ENCODE data around the gene RELN.
A peak's percentile ranks its signal among the peaks of the same experiment; 100 is the strongest.

RELN gene

DNA sequence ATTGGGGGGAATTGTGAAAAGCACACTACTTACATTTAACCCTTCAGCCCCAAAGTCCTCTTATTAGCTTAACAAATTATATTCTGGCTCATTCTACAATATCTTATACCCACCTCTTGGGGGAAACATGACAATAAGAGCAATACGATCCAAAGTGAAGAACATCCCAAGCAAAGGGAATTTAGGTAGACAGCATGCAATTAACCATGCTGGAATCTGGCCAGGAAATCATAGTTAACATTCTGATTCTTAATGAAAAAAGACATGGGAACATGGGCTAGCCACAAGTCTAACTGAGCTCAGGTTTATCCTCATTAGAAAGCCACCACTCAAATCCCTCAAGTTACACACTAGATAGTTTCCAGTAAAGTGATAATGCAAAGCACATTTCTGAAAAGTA is 301.5 kb downstream of the RELN start:
- Histone ChIP-seq H3K18ac (ENCODE audit: low read length) (no peak overlapping the region), H3K9ac (ENCODE audit: low read length) (no peak overlapping the region), H3K79me1 (ENCODE audit: low read length) (no peaks in the 10 kb centered on the region), H3K27ac (ENCODE audit: low read depth, low read length) (no peak overlapping the region), H3K4me3 (ENCODE audit: low read length) (no peak overlapping the region), H3K23ac (ENCODE audit: low read length) (no peak overlapping the region), H2BK5ac (ENCODE audit: low read length) (no peak overlapping the region), H3K36me3 (ENCODE audit: control insufficient read depth, insufficient read depth, low read length) (no peaks in the 10 kb centered on the region), H2BK15ac (replicated peaks; ENCODE audit: low read depth) (no peak overlapping the region), H3K4me1 (ENCODE audit: control insufficient read depth, low read depth, low read length) (no peaks in the 10 kb centered on the region), H3K79me2 (ENCODE audit: control insufficient read depth, insufficient read depth, low read length) (no peaks in the 10 kb centered on the region), H4K8ac (ENCODE audit: low read depth, low read length) (no peak overlapping the region), H3K4ac (ENCODE audit: low read depth, low read length) (no peak overlapping the region), H3K4me2 (ENCODE audit: low read length) (no peak overlapping the region), H3K56ac (ENCODE audit: low read length) (no peak overlapping the region), H2BK120ac (ENCODE audit: low read depth, low read length) (no peak overlapping the region), H4K5ac (ENCODE audit: low read length) (no peak overlapping the region), H2AK5ac (ENCODE audit: low read length) (no peak overlapping the region), H3K27me3 (ENCODE audit: insufficient read depth, low read length, poor library complexity) (no peaks in the 10 kb centered on the region)
- no peak for DNase-seq
- WGBS (ENCODE audit: extremely low coverage, insufficient coverage, low lambda C conversion rate), result no CpG with 5 or more reads among the region's 1 CpG

DNA sequence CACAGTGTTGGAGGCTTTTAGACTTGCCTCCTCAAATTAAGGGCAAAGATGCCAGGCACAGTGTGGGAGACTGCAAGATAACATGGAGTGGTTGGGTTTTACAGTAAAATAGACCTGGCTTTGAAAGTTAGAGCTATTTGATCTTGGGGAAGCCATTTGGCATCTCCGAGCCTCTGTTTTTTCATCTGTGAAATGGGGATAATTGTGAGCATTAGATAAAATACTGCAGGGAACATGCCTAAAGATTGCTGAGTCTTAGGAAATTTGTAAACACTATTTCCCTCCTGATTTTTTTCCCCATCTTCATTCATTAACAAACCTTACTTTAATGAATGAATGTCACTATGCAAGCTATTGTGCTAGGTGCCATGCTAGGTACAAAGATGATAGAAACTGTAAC is 302.2 kb downstream of the RELN start:
- H3K27me3 ChIP-seq (ENCODE audit: insufficient read depth, low read length, poor library complexity), result no peaks in the 10 kb centered on the region
- no peak overlapping the region for H3K56ac ChIP-seq (ENCODE audit: low read length)
- H3K36me3 ChIP-seq (ENCODE audit: control insufficient read depth, insufficient read depth, low read length), result no peaks in the 10 kb centered on the region
- H2BK120ac ChIP-seq (ENCODE audit: low read depth, low read length), result no peak overlapping the region
- no peak for DNase-seq
- no peaks in the 10 kb centered on the region for H3K79me1 ChIP-seq (ENCODE audit: low read length)
- no peak overlapping the region for H2BK5ac ChIP-seq (ENCODE audit: low read length)
- no peak overlapping the region for H3K9ac ChIP-seq (ENCODE audit: low read length)
- no peak overlapping the region for H2BK15ac ChIP-seq (replicated peaks; ENCODE audit: low read depth)
- H3K79me2 ChIP-seq (ENCODE audit: control insufficient read depth, insufficient read depth, low read length), result no peaks in the 10 kb centered on the region
- WGBS (ENCODE audit: extremely low coverage, insufficient coverage, low lambda C conversion rate), result no CpG with 5 or more reads among the region's 1 CpG
- no peak overlapping the region for H3K27ac ChIP-seq (ENCODE audit: low read depth, low read length)
- no peak overlapping the region for H3K4ac ChIP-seq (ENCODE audit: low read depth, low read length)
- no peak overlapping the region for H3K4me3 ChIP-seq (ENCODE audit: low read length)
- H3K18ac ChIP-seq (ENCODE audit: low read length), result peak overlapping the region; percentile 28
- H4K5ac ChIP-seq (ENCODE audit: low read length), result no peak overlapping the region
- H2AK5ac ChIP-seq (ENCODE audit: low read length), result no peak overlapping the region
- H3K4me1 ChIP-seq (ENCODE audit: control insufficient read depth, low read depth, low read length), result no peaks in the 10 kb centered on the region
- H3K23ac ChIP-seq (ENCODE audit: low read length), result no peak overlapping the region
- H4K8ac ChIP-seq (ENCODE audit: low read depth, low read length), result no peak overlapping the region
- no peak overlapping the region for H3K4me2 ChIP-seq (ENCODE audit: low read length)

DNA sequence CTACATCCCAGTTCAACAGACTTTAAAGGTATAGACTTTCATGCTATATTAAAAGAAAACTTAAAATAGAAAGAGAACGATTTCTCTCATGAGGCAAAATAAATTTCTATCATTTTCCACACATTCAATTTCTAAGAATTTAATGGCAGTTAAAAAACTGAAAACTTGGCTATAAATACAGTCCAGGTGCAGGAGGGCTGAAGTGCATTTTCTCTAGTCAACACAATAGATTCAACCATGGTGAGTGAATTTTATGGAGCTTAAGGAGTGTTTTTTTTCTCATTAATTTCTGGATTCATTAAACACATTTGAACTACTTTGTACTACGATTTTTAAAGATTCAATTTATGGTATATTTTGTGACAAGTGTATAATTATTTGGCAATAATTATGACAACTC is 302.7 kb downstream of the RELN start:
- Histone ChIP-seq H3K18ac (ENCODE audit: low read length) (no peak overlapping the region), H4K8ac (ENCODE audit: low read depth, low read length) (no peak overlapping the region), H3K27me3 (ENCODE audit: insufficient read depth, low read length, poor library complexity) (no peaks in the 10 kb centered on the region), H3K36me3 (ENCODE audit: control insufficient read depth, insufficient read depth, low read length) (no peaks in the 10 kb centered on the region), H3K4me3 (ENCODE audit: low read length) (no peak overlapping the region), H3K79me2 (ENCODE audit: control insufficient read depth, insufficient read depth, low read length) (no peaks in the 10 kb centered on the region), H3K4ac (ENCODE audit: low read depth, low read length) (no peak overlapping the region), H3K4me2 (ENCODE audit: low read length) (no peak overlapping the region), H3K9ac (ENCODE audit: low read length) (no peak overlapping the region), H2AK5ac (ENCODE audit: low read length) (no peak overlapping the region), H4K5ac (ENCODE audit: low read length) (no peak overlapping the region), H3K56ac (ENCODE audit: low read length) (no peak overlapping the region), H3K27ac (ENCODE audit: low read depth, low read length) (no peak overlapping the region), H3K23ac (ENCODE audit: low read length) (no peak overlapping the region), H3K79me1 (ENCODE audit: low read length) (no peaks in the 10 kb centered on the region), H2BK5ac (ENCODE audit: low read length) (no peak overlapping the region), H2BK120ac (ENCODE audit: low read depth, low read length) (no peak overlapping the region), H2BK15ac (replicated peaks; ENCODE audit: low read depth) (no peak overlapping the region), H3K4me1 (ENCODE audit: control insufficient read depth, low read depth, low read length) (no peaks in the 10 kb centered on the region)
- DNase-seq, result no peak
- WGBS (ENCODE audit: extremely low coverage, insufficient coverage, low lambda C conversion rate), result no CpG with 5 or more reads among the region's 2 CpGs

DNA sequence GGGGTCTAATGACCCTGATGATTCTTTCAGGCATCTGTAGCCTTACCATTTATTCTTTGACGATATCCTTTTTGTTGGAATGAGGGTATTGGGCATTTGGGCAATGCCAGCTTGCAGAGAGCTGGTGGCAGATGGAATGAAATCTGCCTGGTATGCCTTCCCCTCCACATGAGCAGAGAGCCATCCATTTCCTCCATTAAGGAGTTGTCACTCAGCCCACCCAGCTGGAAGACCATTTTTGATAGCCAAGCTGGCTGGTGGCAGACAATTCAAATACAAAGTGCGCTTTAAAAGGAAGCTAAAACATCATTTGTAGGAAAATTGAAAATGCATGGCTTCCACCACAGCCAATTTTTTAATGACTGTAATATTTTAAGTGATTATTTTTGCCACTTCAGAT is 303.4 kb downstream of the RELN start:
- H4K5ac ChIP-seq (ENCODE audit: low read length), result no peak overlapping the region
- no peaks in the 10 kb centered on the region for H3K36me3 ChIP-seq (ENCODE audit: control insufficient read depth, insufficient read depth, low read length)
- no peak overlapping the region for H4K8ac ChIP-seq (ENCODE audit: low read depth, low read length)
- no peak overlapping the region for H3K4ac ChIP-seq (ENCODE audit: low read depth, low read length)
- H2AK5ac ChIP-seq (ENCODE audit: low read length), result no peak overlapping the region
- no CpG with 5 or more reads among the region's 2 CpGs for WGBS (ENCODE audit: extremely low coverage, insufficient coverage, low lambda C conversion rate)
- no peak overlapping the region for H3K4me2 ChIP-seq (ENCODE audit: low read length)
- H3K18ac ChIP-seq (ENCODE audit: low read length), result no peak overlapping the region
- H3K79me2 ChIP-seq (ENCODE audit: control insufficient read depth, insufficient read depth, low read length), result no peaks in the 10 kb centered on the region
- no peak for DNase-seq
- no peaks in the 10 kb centered on the region for H3K27me3 ChIP-seq (ENCODE audit: insufficient read depth, low read length, poor library complexity)
- H3K79me1 ChIP-seq (ENCODE audit: low read length), result no peaks in the 10 kb centered on the region
- H3K4me3 ChIP-seq (ENCODE audit: low read length), result no peak overlapping the region
- no peak overlapping the region for H3K56ac ChIP-seq (ENCODE audit: low read length)
- H2BK15ac ChIP-seq (replicated peaks; ENCODE audit: low read depth), result no peak overlapping the region
- no peak overlapping the region for H3K27ac ChIP-seq (ENCODE audit: low read depth, low read length)
- no peak overlapping the region for H3K23ac ChIP-seq (ENCODE audit: low read length)
- H2BK120ac ChIP-seq (ENCODE audit: low read depth, low read length), result no peak overlapping the region
- peaks cover under 1% of the 10 kb centered on the region for H3K4me1 ChIP-seq (ENCODE audit: control insufficient read depth, low read depth, low read length)
- no peak overlapping the region for H2BK5ac ChIP-seq (ENCODE audit: low read length)
- H3K9ac ChIP-seq (ENCODE audit: low read length), result no peak overlapping the region

DNA sequence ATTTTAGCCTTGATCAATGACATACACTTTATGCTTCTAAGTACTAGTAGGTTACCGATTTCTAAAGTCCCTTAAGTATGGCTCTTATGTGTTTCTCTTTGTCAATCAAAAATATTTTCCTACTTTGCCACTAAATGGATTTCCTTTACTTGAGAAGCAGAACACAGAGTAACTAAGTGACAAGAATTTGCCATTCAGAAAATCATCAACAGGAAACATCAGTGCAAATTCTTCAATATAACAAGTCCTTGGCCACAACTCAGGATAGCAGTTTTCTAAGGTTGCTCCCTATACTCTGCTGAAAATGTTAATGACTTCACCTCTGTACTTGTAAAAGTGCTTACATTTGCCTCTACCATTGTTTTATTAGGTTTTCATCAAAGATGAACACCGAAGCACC is 303.8 kb downstream of the RELN start:
- no peak overlapping the region for H3K56ac ChIP-seq (ENCODE audit: low read length)
- no peak overlapping the region for H4K5ac ChIP-seq (ENCODE audit: low read length)
- no peak overlapping the region for H2BK5ac ChIP-seq (ENCODE audit: low read length)
- H3K23ac ChIP-seq (ENCODE audit: low read length), result no peak overlapping the region
- no peak overlapping the region for H3K4me2 ChIP-seq (ENCODE audit: low read length)
- H3K4ac ChIP-seq (ENCODE audit: low read depth, low read length), result no peak overlapping the region
- H3K27ac ChIP-seq (ENCODE audit: low read depth, low read length), result no peak overlapping the region
- no peak overlapping the region for H4K8ac ChIP-seq (ENCODE audit: low read depth, low read length)
- no peak for DNase-seq
- no CpG with 5 or more reads among the region's 2 CpGs for WGBS (ENCODE audit: extremely low coverage, insufficient coverage, low lambda C conversion rate)
- H2AK5ac ChIP-seq (ENCODE audit: low read length), result no peak overlapping the region
- no peak overlapping the region for H3K4me3 ChIP-seq (ENCODE audit: low read length)
- no peaks in the 10 kb centered on the region for H3K27me3 ChIP-seq (ENCODE audit: insufficient read depth, low read length, poor library complexity)
- H3K4me1 ChIP-seq (ENCODE audit: control insufficient read depth, low read depth, low read length), result peaks cover 3% of the 10 kb centered on the region
- no peak overlapping the region for H2BK120ac ChIP-seq (ENCODE audit: low read depth, low read length)
- no peak overlapping the region for H2BK15ac ChIP-seq (replicated peaks; ENCODE audit: low read depth)
- H3K18ac ChIP-seq (ENCODE audit: low read length), result no peak overlapping the region
- no peaks in the 10 kb centered on the region for H3K79me1 ChIP-seq (ENCODE audit: low read length)
- H3K9ac ChIP-seq (ENCODE audit: low read length), result no peak overlapping the region
- no peaks in the 10 kb centered on the region for H3K79me2 ChIP-seq (ENCODE audit: control insufficient read depth, insufficient read depth, low read length)
- H3K36me3 ChIP-seq (ENCODE audit: control insufficient read depth, insufficient read depth, low read length), result no peaks in the 10 kb centered on the region

DNA sequence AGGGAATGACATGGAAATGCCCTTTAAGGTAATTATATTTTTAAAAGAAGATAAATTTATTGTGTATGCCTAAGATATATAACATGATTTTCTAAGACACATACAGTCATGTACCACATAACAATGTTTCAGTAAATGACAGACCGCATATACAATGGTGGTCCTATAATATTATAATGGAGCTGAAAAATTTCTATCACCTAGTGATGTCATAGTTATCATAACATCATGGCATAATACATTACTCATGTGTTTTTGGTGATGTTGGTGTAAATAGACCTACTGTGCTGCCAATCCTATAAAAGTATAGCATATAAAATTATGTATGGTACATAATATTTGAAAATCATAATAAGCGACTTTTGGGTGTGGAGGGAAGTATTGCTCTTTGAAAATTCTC is 306.1 kb downstream of the RELN start:
- Histone ChIP-seq H2BK5ac (ENCODE audit: low read length) (no peak overlapping the region), H2AK5ac (ENCODE audit: low read length) (no peak overlapping the region), H2BK15ac (replicated peaks; ENCODE audit: low read depth) (no peak overlapping the region), H3K4me2 (ENCODE audit: low read length) (no peak overlapping the region), H3K18ac (ENCODE audit: low read length) (no peak overlapping the region), H4K8ac (ENCODE audit: low read depth, low read length) (no peak overlapping the region), H3K4ac (ENCODE audit: low read depth, low read length) (no peak overlapping the region), H3K79me2 (ENCODE audit: control insufficient read depth, insufficient read depth, low read length) (no peaks in the 10 kb centered on the region), H3K27me3 (ENCODE audit: insufficient read depth, low read length, poor library complexity) (no peaks in the 10 kb centered on the region), H4K5ac (ENCODE audit: low read length) (no peak overlapping the region), H3K4me1 (ENCODE audit: control insufficient read depth, low read depth, low read length) (peaks cover 4% of the 10 kb centered on the region), H3K4me3 (ENCODE audit: low read length) (no peak overlapping the region), H2BK120ac (ENCODE audit: low read depth, low read length) (no peak overlapping the region), H3K23ac (ENCODE audit: low read length) (no peak overlapping the region), H3K79me1 (ENCODE audit: low read length) (no peaks in the 10 kb centered on the region), H3K36me3 (ENCODE audit: control insufficient read depth, insufficient read depth, low read length) (no peaks in the 10 kb centered on the region), H3K27ac (ENCODE audit: low read depth, low read length) (no peak overlapping the region), H3K9ac (ENCODE audit: low read length) (no peak overlapping the region), H3K56ac (ENCODE audit: low read length) (no peak overlapping the region)
- no CpG with 5 or more reads among the region's 2 CpGs for WGBS (ENCODE audit: extremely low coverage, insufficient coverage, low lambda C conversion rate)
- no peak for DNase-seq
